Tibial nerve (tissue), 3 donors: ENCODE data around the gene TFIP11.

Source experiments
- CTCF ChIP-seq, 5 experiments: fragments of 200-600 bp in 3 of 5; fragments of 450-650 bp in 2 of 5; sonication (generic) in 3 of 5; IDR thresholded peaks; one replicate each; pipeline ENCODE4 v1.5.1; 2016 to 2019; ENCODE audit warnings: antibody characterized with exemption in 5 of 5, mild to moderate bottlenecking in 3 of 5, moderate library complexity in 2 of 5
- POLR2A ChIP-seq, 2 donors: fragments of 450-650 bp; IDR thresholded peaks; one replicate each; pipeline ENCODE4 v1.6.1; 2017; ENCODE audit warnings: antibody characterized with exemption in 2 of 2, mild to moderate bottlenecking in 2 of 2, moderate library complexity in 2 of 2

- TF ChIP-seq CTCF (IDR thresholded peaks at IDR 0.05) = no peak
- no peak for TF ChIP-seq POLR2A (IDR thresholded peaks at IDR 0.05)
These were observed 17.8 kb downstream of the TFIP11 start for GRCh38 chr22:26494506-26494905.
